NCI-H1105 treated with DMSO at 0.1 percent for 48 hours (cell line): Measurements from ENCODE around the gene SUPT4H1.

Experiments
- DNase-seq: peaks from one replicate; lab custom pipeline; 2025; lab: John Stamatoyannopoulos, UW

Gene SUPT4H1

GRCh38 chr17:58339755-58340404 is 12.1 kb downstream of the SUPT4H1 start:
- no peak for DNase-seq

GRCh38 chr17:58338841-58339754 is 12.9 kb downstream of the SUPT4H1 start:
- no peak for DNase-seq

GRCh38 chr17:58338454-58338840 is 13.6 kb downstream of the SUPT4H1 start:
- DNase-seq: no peak

- no peak for DNase-seq
Measured at GRCh38 chr17:58337600-58338453, 14.2 kb downstream of the SUPT4H1 start.

GRCh38 chr17:58337210-58337599 is 14.8 kb downstream of the SUPT4H1 start:
- no peak for DNase-seq

GRCh38 chr17:58336456-58337209 is 15.4 kb downstream of the SUPT4H1 start:
- no peak for DNase-seq

- DNase-seq: no peak
Measured at GRCh38 chr17:58335779-58336455, 16.1 kb downstream of the SUPT4H1 start.

GRCh38 chr17:58335061-58335731 is 16.8 kb downstream of the SUPT4H1 start:
- no peak for DNase-seq

GRCh38 chr17:58334661-58335060 is 17.3 kb downstream of the SUPT4H1 start:
- no peak for DNase-seq

GRCh38 chr17:58334256-58334655 is 17.7 kb downstream of the SUPT4H1 start:
- DNase-seq: no peak

GRCh38 chr17:58333736-58334207 is 18.2 kb downstream of the SUPT4H1 start:
- no peak for DNase-seq

- DNase-seq: no peak
Measured at GRCh38 chr17:58332778-58333735, 18.9 kb downstream of the SUPT4H1 start.

GRCh38 chr17:58331815-58332777 is 19.9 kb downstream of the SUPT4H1 start:
- no peak for DNase-seq

- no peak for DNase-seq
Measured at GRCh38 chr17:58330997-58331814, 20.8 kb downstream of the SUPT4H1 start.

- DNase-seq: no peak
Measured at GRCh38 chr17:58330538-58330996, 21.4 kb downstream of the SUPT4H1 start.

- no peak for DNase-seq
Measured at GRCh38 chr17:58329810-58330537, 22.0 kb downstream of the SUPT4H1 start.
